ENCODE measurements around the gene CPEB2.

DNA sequence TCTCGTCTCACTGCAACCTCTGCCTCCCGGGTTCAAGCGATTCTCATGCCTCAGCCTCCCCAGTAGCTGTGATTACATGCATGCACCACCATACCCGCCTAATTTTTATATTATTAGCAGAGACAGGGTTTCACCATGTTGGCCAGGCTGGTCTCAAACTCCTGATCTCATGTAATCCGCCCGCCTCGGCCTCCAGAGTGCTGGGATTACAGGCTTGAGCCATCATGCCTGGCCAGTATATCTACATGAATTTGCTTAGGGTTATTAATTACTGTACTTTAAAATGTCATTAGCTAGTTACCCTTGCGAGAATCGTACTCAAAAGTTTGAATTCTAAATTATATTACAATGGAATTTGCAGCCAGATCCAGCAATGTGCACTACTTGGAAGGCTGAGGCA, 8.9 kb downstream of the CPEB2 start:
- TF ChIP-seq, protein P1, sequence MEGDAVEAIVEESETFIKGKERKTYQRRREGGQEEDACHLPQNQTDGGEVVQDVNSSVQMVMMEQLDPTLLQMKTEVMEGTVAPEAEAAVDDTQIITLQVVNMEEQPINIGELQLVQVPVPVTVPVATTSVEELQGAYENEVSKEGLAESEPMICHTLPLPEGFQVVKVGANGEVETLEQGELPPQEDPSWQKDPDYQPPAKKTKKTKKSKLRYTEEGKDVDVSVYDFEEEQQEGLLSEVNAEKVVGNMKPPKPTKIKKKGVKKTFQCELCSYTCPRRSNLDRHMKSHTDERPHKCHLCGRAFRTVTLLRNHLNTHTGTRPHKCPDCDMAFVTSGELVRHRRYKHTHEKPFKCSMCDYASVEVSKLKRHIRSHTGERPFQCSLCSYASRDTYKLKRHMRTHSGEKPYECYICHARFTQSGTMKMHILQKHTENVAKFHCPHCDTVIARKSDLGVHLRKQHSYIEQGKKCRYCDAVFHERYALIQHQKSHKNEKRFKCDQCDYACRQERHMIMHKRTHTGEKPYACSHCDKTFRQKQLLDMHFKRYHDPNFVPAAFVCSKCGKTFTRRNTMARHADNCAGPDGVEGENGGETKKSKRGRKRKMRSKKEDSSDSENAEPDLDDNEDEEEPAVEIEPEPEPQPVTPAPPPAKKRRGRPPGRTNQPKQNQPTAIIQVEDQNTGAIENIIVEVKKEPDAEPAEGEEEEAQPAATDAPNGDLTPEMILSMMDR (IDR thresholded peaks at IDR 0.05), result no peak
- no peak for TF ChIP-seq POLR2A (IDR thresholded peaks at IDR 0.05)

All from esophagus squamous epithelium (tissue), 4 donors.